ENCODE data around the gene BICD2.

Gene BICD2

GRCh38 chr9:92781899-92782298 is 17.3 kb upstream of the BICD2 start:
- TF ChIP-seq CTCF (conservative IDR thresholded peaks at IDR 0.05; ENCODE audit: low read length) = no peak
- no peak for DNase-seq (ENCODE audit: low read depth)
- no peak overlapping the region for H3K4me3 ChIP-seq (ENCODE audit: low read length)

GRCh38 chr9:92780206-92780605 is 15.6 kb upstream of the BICD2 start:
- H3K4me3 ChIP-seq (ENCODE audit: low read length) = no peak overlapping the region
- no peak for DNase-seq (ENCODE audit: low read depth)
- TF ChIP-seq CTCF (conservative IDR thresholded peaks at IDR 0.05; ENCODE audit: low read length) = no peak

- no peak for TF ChIP-seq CTCF (conservative IDR thresholded peaks at IDR 0.05; ENCODE audit: low read length)
- no peak overlapping the region for H3K4me3 ChIP-seq (ENCODE audit: low read length)
- DNase-seq (ENCODE audit: low read depth) = no peak
Measured at GRCh38 chr9:92775466-92775865, 10.8 kb upstream of the BICD2 start.

GRCh38 chr9:92774274-92774673 is 9.6 kb upstream of the BICD2 start:
- H3K4me3 ChIP-seq (ENCODE audit: low read length) = no peak overlapping the region
- TF ChIP-seq CTCF (conservative IDR thresholded peaks at IDR 0.05; ENCODE audit: low read length) = no peak
- peak; percentile 98 for DNase-seq (ENCODE audit: low read depth)

GRCh38 chr9:92773810-92774209 is 9.2 kb upstream of the BICD2 start:
- TF ChIP-seq CTCF (conservative IDR thresholded peaks at IDR 0.05; ENCODE audit: low read length) = no peak
- DNase-seq (ENCODE audit: low read depth) = no peak
- no peak overlapping the region for H3K4me3 ChIP-seq (ENCODE audit: low read length)

GRCh38 chr9:92771309-92771708 is 6.7 kb upstream of the BICD2 start:
- TF ChIP-seq CTCF (conservative IDR thresholded peaks at IDR 0.05; ENCODE audit: low read length) = no peak
- DNase-seq (ENCODE audit: low read depth) = no peak
- no peak overlapping the region for H3K4me3 ChIP-seq (ENCODE audit: low read length)

GRCh38 chr9:92770360-92770995 is 5.8 kb upstream of the BICD2 start:
- H3K4me3 ChIP-seq (ENCODE audit: low read length) = no peak overlapping the region
- DNase-seq (ENCODE audit: low read depth) = peak; percentile 32
- no peak for TF ChIP-seq CTCF (conservative IDR thresholded peaks at IDR 0.05; ENCODE audit: low read length)

All from AG10803 (cell line).